Breast epithelium (tissue), 3 donors: ENCODE data around the gene PPM1H.

Experiments used
- POLR2A ChIP-seq: fragments of 450-650 bp; IDR thresholded peaks from one replicate; pipeline ENCODE4 v1.6.1; 2016; ENCODE audit warnings: antibody characterized with exemption, mild to moderate bottlenecking, moderate library complexity
- POLR2AphosphoS5 ChIP-seq, 3 donors: sonication (generic); formaldehyde crosslinking; IDR thresholded peaks; one replicate each; pipeline ENCODE4 v1.6.1; 2017; ENCODE audit warnings: antibody characterized with exemption in 3 of 3
- TF ChIP-seq, protein P1 (sequence below), 3 donors: fragments of 450-650 bp; IDR thresholded peaks; one replicate each; pipeline ENCODE4 v1.5.1; 2016 to 2017; ENCODE audit warnings: antibody characterized with exemption in 3 of 3, mild to moderate bottlenecking in 3 of 3, moderate library complexity in 3 of 3

- TF ChIP-seq POLR2A (no peak), POLR2AphosphoS5 (IDR thresholded peaks at IDR 0.05) (no peak)
- TF ChIP-seq, protein P1, sequence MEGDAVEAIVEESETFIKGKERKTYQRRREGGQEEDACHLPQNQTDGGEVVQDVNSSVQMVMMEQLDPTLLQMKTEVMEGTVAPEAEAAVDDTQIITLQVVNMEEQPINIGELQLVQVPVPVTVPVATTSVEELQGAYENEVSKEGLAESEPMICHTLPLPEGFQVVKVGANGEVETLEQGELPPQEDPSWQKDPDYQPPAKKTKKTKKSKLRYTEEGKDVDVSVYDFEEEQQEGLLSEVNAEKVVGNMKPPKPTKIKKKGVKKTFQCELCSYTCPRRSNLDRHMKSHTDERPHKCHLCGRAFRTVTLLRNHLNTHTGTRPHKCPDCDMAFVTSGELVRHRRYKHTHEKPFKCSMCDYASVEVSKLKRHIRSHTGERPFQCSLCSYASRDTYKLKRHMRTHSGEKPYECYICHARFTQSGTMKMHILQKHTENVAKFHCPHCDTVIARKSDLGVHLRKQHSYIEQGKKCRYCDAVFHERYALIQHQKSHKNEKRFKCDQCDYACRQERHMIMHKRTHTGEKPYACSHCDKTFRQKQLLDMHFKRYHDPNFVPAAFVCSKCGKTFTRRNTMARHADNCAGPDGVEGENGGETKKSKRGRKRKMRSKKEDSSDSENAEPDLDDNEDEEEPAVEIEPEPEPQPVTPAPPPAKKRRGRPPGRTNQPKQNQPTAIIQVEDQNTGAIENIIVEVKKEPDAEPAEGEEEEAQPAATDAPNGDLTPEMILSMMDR (IDR thresholded peaks at IDR 0.05) = no peak
Observed at GRCh38 chr12:62787023-62787422, 147.9 kb downstream of the PPM1H start.
